Suprapubic skin (tissue), 4 donors: ENCODE data around the gene MOCS2.

ENCODE experiments used
- CTCF ChIP-seq, 2 donors: fragments of 200-600 bp in 1 of 2; fragments of 450-650 bp in 1 of 2; sonication (generic) in 1 of 2; IDR thresholded peaks; one replicate each; pipeline ENCODE4 v1.5.1; 2016 to 2019; ENCODE audit warnings: antibody characterized with exemption in 2 of 2, mild to moderate bottlenecking in 1 of 2, moderate library complexity in 1 of 2
- POLR2A ChIP-seq, 2 donors: fragments of 450-650 bp; IDR thresholded peaks; one replicate each; pipeline ENCODE4 v1.6.1; 2017; ENCODE audit warnings: antibody characterized with exemption in 2 of 2, mild to moderate bottlenecking in 2 of 2, moderate library complexity in 2 of 2
- POLR2AphosphoS5 ChIP-seq, 3 donors: sonication (generic); formaldehyde crosslinking; IDR thresholded peaks; one replicate each; pipeline ENCODE4 v1.6.1; 2017; ENCODE audit warnings: antibody characterized with exemption in 3 of 3

GRCh38 chr5:53099546-53099945 is 10.0 kb downstream of the MOCS2 start:
- TF ChIP-seq CTCF (IDR thresholded peaks at IDR 0.05), result no peak
- TF ChIP-seq POLR2AphosphoS5 (IDR thresholded peaks at IDR 0.05), result no peak
- no peak for TF ChIP-seq POLR2A (IDR thresholded peaks at IDR 0.05)
